Activated CD4-positive, CD25-positive, alpha-beta regulatory T cell treated with anti-CD3 and anti-CD28 coated beads, Interleukin-2, amount 50 U/mL, for 16 hours (primary cell): Measurements from ENCODE around the gene FCN3.

Experiments used
- DNase-seq: peaks from one replicate; pipeline ENCODE4 v3.0.0-alpha.2; 2020; ENCODE audit warnings: low read depth, low spot score

FCN3 gene

GRCh38 chr1:27380224-27380623, 5.6 kb upstream of the FCN3 start:
- DNase-seq = no peak

- DNase-seq = no peak
These were observed 5.0 kb upstream of the FCN3 start for GRCh38 chr1:27379564-27380122.

GRCh38 chr1:27377760-27378495, 3.3 kb upstream of the FCN3 start:
- no peak for DNase-seq

GRCh38 chr1:27372808-27373690, 1.6 kb downstream of the FCN3 start:
- no peak for DNase-seq

- DNase-seq = no peak
These were observed 2.4 kb downstream of the FCN3 start for GRCh38 chr1:27372022-27372807.

GRCh38 chr1:27368869-27369582, 5.6 kb downstream of the FCN3 start:
- DNase-seq = no peak

- no peak for DNase-seq
These were observed 7.4 kb downstream of the FCN3 start for GRCh38 chr1:27367160-27367650.

GRCh38 chr1:27366411-27367159, 8.0 kb downstream of the FCN3 start, which contains the start of gene MAP3K6:
Gene MAP3K6, minus strand, starts transcription at chr1:27366961. Its CDS starts 364 bp downstream, at chr1:27366597.
- no peak for DNase-seq

- DNase-seq = peak; percentile 42
These were observed 8.6 kb downstream of the FCN3 start for GRCh38 chr1:27366113-27366410.

GRCh38 chr1:27365372-27366112, 9.1 kb downstream of the FCN3 start:
- peak; percentile 55 for DNase-seq

- no peak for DNase-seq
These were observed 9.8 kb downstream of the FCN3 start for GRCh38 chr1:27364696-27365371.

GRCh38 chr1:27363766-27364695, 10.6 kb downstream of the FCN3 start:
- DNase-seq = no peak

GRCh38 chr1:27361553-27361952, 13.1 kb downstream of the FCN3 start:
- DNase-seq = no peak

- no peak for DNase-seq
These were observed 13.6 kb downstream of the FCN3 start for GRCh38 chr1:27361044-27361402.

GRCh38 chr1:27360159-27361043, 14.2 kb downstream of the FCN3 start:
- DNase-seq = no peak

- DNase-seq = no peak
These were observed 14.8 kb downstream of the FCN3 start for GRCh38 chr1:27359822-27360158.

GRCh38 chr1:27358928-27359313, 15.7 kb downstream of the FCN3 start:
- DNase-seq = no peak
